ENCODE results near the gene JPT1.

- TF ChIP-seq CTCF (IDR thresholded peaks at IDR 0.05; ENCODE audit: borderline replicate concordance, extremely low read depth, low read length, poor library complexity, severe bottlenecking) (no peak), EZH2 (IDR thresholded peaks at IDR 0.05; ENCODE audit: borderline replicate concordance, low read depth, low read length, severe bottlenecking) (no peak)
Measured at GRCh38 chr17:75088465-75089417, 65.6 kb downstream of the JPT1 start.
